GM18526 (cell line): ENCODE measurements around the gene OR10A2.

Experiments used
- POLR2A ChIP-seq: IDR thresholded peaks from 3 replicates; pipeline ENCODE4 v1.6.1; 2011; ENCODE audit not compliant: insufficient read length; ENCODE audit errors: extremely low read depth

OR10A2 gene, protein sequence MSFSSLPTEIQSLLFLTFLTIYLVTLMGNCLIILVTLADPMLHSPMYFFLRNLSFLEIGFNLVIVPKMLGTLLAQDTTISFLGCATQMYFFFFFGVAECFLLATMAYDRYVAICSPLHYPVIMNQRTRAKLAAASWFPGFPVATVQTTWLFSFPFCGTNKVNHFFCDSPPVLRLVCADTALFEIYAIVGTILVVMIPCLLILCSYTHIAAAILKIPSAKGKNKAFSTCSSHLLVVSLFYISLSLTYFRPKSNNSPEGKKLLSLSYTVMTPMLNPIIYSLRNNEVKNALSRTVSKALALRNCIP

DNA sequence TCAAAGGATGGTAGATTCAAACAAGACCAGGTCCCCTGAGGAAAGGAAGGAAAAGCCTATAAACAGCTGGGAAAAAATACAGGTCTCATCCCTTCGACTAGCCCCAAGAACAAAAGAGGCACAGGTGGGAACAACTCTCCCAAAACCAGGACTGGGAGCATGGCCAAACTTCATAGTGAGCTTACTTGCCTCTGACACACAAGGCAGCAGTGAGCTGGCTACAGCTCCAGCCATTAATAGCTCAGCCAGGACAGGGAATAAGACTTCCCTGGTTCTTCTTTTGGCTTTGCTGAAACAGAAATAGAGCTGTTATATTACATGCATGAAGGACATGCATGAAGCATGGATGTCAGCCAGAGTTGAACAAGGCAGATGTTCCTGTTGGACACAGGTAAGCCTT is at the start of gene OR10A2:
OR10A2 (plus strand) TSS at position 97 of the 400 bp plus-strand sequence. CDS start 6,698 bp downstream, outside the sequence.
- TF ChIP-seq POLR2A, result no peak

DNA sequence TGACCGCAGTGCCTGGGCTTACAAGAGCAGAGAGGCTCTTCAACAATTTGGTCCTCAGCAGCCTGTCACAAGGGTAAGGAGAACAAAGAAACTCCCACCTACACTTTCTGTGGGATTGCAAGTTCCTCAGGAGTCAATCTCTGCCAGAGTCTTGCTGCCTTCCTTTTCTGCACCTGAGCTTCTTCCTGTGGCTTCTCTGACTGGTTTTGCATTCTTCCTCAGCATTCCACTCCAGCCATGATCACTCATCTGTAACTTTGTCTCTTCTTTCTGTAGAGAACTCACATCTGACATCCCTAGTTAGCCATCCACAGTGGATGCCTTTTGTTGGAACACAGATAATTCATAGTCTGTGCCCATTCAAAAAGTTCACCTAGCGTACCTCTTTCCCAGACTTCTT is 49.2 kb upstream of the OR10A2 start:
- no peak for TF ChIP-seq POLR2A

DNA sequence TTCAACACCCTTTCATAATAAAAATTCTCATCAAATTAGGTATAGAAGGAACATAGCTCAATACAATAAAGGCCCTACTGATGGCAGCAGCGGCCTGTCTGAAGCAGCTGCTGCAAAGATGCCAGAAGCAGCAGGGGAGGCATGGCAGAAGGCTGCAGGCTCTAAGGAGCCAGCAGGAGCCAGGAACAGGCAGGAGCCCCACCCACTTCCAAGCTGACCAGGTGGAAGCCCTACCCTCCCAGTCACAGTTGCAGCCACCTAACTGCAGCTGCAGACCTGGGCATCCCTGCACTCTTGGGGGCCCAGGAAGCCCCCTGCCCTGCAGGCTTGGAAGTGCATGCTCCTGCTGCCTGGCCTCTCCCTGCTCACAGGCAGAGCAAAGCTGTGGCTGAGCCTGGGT is 45.2 kb upstream of the OR10A2 start:
- no peak for TF ChIP-seq POLR2A

DNA sequence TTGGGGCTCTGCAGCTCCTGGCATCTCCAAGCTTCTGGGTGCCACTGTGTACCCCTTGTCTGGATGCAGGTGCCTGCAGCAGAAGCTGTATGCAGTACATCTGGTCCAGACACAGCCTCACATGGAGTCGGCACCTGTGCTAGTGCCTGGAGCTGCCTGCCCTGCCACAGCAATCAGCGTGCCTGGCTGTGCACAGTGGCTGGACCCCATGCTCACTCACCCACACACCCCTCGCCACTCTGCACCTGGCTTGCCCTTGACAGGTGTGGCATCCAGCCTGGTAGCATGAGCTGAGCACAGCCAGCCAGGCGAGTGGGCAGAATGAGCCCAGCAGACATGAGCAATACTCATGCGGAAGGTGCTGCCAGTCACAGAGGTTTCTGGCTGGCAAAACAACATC is 43.9 kb upstream of the OR10A2 start:
- no peak for TF ChIP-seq POLR2A

DNA sequence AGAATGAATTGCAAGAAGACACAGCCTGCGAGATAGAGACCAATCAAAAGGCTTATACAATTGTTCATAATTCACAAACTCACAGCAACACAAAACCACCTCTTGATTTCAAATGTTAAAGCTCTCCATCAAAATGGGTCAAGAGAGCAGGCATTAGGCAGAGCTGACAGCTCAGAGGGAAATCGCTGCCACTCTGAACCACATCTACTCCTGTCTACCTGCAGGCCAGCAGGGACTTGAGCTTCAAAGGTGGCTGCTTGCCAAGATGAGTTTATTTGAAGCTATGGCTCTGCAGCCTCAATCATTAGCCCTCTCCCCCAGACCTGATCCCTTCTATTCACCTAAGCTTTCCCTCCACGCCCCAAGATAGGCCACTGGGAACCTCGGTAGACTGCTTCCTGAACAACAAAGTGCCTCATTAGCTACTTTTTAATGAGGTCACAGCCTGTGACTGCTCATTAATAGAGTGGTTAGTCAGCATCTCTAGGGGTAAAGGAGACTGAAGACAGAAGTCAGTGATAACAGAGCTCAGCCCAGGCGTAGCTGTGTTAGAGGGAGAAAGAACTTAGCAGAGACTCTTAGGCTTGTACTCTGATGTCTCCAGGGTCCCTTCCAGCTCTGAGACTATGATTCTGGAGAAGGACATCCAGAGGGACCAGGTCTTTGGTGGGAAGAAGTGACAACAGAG is 38.6 kb upstream of the OR10A2 start:
- TF ChIP-seq POLR2A, result no peak

DNA sequence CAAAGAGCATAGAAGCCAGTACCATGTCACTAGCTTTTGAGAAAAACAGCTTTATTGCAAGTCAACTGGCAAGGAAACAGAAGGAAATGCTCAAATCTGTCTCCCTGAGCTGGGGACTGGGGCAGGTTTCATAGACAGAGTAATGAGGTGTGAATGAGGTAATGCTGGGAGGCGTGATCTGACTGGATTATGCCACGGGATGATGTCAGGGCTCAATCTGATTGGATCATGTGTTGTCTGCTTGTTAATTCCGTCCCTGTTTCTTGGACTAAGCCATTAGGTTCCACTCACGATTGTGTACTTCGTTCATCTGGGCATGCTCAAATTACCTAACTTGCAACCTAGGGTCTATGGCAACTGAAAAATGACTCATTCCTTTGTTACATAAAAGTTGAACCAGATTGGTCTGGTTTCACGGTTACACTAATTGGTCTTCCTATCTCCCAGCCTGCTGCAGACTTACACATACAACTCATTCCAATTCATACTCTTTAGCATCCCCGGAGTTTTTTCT is 37.6 kb upstream of the OR10A2 start:
- TF ChIP-seq POLR2A, result no peak

DNA sequence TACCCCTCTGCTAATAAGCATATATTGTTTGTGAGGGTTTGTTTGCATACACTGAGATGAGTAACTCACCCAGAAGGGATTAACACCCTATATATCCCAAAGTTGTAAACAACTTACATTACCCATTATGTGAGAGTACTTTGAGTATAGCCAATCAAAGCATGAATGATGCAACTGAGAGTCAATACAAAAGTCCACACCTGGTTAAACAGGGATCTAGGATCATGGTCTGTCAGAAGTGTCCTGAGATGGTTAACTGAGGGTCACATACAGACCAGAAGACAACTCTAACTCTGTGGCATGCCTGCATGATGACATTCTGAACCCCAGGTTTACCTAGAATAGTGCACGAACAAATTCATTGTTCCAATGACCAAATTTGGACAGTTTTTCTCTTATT is 34.8 kb upstream of the OR10A2 start:
- no peak for TF ChIP-seq POLR2A

DNA sequence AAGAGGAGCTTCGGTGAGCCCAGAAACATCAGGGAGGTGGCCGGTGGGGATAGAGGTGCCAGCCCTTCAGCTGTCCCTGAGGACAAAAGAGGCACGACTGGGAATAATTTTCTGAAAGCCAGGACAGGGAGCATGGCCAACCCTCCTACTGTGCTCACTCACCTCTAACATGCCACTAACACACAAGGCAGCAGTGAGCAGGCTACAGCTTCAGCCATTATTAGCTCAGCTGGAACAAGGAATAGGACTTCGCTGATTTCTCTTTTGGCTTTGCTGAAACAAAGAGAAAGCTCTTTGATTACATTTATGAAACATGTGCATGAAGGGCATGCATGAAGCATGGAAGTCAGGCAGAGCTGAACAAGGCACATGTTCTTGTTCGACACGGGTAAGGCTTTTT is 29.5 kb upstream of the OR10A2 start:
- TF ChIP-seq POLR2A, result no peak

DNA sequence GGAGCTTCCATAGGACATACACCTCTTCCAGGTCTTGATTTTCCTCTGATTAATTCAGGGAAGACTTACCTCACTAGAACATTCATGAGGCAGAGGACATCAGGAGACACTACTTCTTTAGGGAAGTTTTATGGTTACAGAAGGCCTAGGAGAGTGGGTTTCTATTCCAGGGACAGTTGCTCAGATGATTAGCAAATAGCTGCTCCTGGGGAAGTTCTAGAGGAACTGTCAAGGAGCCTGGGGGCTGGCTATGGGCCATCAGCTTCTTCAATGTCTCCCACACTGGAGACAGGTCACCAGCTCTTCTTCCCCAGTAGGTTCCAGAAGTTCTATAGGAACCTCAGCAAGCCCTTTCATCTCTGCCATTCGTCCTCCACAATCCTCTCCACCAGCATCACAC is 28.8 kb upstream of the OR10A2 start:
- TF ChIP-seq POLR2A, result no peak

DNA sequence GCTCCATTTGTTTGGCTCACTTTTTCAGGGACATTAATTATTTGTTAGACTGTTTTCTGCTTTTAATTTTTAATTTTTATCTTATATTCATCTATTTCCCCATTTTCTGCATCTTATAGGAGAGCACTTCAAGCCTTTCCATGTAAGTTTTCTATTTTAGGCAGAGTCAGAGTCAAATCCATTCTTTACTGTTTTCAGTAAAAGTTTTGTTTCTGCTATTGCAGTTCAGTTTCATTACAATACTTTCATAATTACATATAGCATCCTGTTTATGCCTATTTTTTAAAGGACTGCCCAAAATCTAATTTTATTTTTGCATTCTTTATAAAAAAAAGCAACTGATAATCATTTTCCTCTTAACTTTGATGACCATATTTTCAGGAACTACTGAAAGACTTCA is 21.2 kb upstream of the OR10A2 start:
- TF ChIP-seq POLR2A, result no peak

DNA sequence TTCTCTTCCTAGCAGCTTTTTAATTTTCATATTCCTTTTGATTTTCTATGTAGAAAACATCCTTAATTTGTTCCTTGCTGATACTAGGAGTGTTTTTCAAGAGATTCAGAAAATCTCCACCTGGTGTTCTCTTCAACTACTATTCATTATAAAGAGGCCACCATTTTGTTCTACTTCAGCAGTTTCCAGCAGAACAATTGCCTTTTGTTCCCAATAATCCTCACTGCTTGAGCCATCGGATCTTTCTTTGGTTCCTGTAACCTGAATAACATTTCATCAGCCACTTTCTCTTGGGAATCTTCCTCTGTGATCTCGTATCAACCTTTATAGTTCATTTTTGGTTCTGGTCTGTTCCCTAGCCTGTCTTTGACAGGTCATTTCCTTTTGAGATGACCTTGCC is 19.2 kb upstream of the OR10A2 start:
- no peak for TF ChIP-seq POLR2A

DNA sequence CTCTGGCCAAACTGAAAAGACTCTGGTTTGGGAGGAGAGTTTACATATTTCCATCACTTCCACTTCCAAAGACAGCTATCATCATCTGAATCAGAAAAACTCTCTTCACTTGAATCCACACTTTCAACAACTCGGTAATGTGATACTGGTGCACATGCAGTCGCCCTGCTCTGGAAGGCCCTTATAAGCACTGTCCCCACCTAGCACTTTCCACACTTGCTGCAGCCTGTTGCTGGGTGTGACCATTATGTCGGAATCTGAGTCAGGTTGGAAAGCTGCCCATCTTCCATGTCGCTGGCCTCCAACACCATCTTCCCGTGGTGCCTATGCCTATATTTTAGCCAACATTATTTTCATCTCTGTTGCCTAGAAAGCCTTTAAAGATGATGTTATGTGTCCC is 18.5 kb upstream of the OR10A2 start:
- no peak for TF ChIP-seq POLR2A

DNA sequence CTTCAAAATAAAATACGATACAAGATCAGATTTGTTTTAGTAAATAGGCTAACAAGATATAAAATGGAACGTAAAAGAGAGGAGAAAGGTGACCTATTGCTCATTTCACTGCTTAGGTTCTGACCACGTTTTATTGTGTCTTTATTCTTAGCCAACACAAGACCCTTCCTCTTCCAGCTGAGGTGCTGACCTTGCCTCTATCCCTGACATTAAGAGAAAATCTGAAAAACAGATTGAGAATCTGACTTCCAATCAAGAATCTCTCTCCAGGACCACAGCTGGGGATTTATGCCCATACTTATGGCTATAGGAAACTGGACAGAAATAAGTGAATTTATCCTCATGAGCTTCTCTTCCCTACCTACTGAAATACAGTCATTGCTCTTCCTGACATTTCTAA is 17.5 kb upstream of the OR10A2 start, which contains the start of gene OR10A5:
OR10A5 (plus strand) TSS at position 301 of the 400 bp plus-strand sequence; CDS start at position 301, 0 bp downstream.
- no peak for TF ChIP-seq POLR2A

DNA sequence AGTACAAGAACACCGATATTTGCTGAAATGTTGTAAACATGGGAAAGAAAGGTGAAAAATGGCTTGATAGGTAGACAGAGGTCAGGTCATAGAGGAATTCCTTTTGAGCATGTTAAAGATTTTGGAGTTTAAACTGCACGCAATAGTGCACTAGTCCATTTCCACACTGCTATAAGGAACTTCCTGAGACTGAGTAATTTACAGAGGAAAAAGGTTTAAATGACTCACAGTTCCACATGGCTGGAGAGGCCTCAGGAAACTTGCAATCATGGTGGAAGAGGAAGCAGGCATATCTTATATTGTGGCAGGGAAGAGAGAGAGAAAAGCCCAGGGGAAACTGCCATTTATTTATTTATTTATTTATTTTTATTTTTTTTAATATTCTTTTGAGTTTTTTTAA is 12.3 kb upstream of the OR10A2 start:
- no peak for TF ChIP-seq POLR2A

DNA sequence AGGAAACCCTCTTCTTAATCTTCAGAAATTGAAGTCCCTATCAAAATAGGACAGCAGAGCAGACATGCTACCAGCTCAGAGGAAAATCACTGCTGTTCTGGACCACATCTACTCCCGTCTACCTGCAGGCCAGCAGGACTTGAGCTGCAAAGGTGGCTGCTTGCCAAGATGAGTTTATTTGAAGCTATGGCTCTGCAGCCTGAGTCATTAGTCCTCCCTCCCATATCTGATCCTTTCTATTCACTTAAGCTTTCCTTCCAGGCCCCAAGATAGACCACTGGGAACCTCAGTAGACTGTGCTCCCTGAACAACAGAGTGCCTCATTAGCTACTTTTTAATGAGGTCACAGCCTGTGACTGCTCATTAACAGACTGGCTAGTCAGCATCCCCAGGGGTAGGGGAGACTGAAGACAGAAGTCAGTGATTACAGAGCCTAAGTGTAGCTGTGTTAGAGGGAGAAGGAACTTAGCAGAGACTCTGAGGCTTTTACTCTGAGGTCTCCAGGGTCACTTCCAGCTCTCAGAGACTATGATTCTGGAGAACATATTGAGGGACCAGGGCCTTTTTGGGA is 6.8 kb upstream of the OR10A2 start:
- TF ChIP-seq POLR2A, result no peak

DNA sequence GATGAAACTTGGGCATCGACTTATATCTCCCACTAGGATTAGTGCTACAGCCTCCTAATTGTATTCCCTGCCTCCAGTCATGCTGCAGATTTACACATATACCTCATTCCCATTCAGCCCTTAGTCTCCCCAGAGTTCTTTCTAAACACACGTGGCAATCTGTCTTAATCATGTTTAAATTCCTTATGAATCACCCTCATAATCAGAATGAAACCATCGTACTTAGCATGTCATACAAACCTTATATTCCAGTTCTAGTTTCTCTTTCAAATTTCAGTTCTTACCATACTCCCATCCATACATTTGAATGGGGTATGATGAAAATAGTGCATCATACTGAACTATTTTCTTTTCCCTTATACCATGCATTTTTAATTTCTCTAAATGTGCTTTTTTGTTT is 6.0 kb upstream of the OR10A2 start:
- no peak for TF ChIP-seq POLR2A

DNA sequence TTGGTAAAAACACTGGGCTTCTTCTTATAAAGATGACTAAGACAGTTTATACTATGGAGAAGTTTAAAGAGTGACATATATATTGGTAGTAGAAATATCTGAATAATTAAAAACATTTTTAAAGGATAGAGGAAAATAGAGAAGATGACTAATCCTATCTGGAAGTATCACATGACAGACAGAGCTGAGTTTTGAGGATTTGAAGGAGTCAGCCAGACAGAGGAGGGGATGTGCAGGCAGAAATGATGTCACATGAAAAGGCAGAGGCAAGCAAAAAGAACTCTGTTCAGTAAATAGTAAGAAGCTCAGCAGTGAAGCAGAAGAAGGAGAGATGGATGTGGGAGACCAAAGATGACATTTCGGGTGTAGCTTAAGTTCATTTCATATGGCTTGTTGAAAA is 1.6 kb downstream of the OR10A2 start:
- no peak for TF ChIP-seq POLR2A

DNA sequence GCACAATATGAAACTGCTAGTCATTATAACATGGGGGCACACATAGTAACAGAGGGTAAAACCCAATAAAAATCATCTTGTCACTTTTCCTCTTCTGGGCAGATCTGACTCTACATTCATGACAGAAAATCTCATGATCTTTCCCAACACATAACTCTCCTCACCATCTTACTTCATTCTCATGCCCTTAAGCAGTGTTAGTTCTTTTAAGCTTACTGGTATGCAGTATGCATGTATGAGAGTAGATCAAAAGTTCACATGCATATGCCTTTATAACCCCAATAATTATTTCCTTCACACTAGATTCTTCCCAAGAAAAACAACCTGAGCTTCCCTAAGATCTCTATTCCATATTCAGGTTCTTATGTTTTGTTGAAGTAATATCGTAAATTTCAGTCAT is 8.4 kb downstream of the OR10A2 start:
- TF ChIP-seq POLR2A, result no peak
